Ovary (tissue), 9 donors: ENCODE results near the gene LCNL1. TPM values are rescaled to one million over a fixed set of nuclear protein-coding genes. Genes with fewer than 3 reads are reported as not detected.

Experiments
- DNase-seq, 5 donors: peaks; one replicate each; pipeline ENCODE4 v3.0.0-alpha.2; 2019 to 2020
- H3K27ac ChIP-seq, 2 donors: fragments of 200-600 bp; one replicate each; pipeline versions ENCODE4 v1.5.1 to v1.8.0; 2019 to 2022
- H3K27me3 ChIP-seq: fragments of 200-600 bp; one replicate; pipeline ENCODE4 v1.8.0; 2022
- H3K36me3 ChIP-seq: fragments of 200-600 bp; sonication (generic); one replicate; pipeline ENCODE4 v1.5.1; 2019
- H3K4me1 ChIP-seq: one replicate; pipeline ENCODE4 v1.8.1; 2013; ENCODE audit warnings: mild to moderate bottlenecking, moderate library complexity; ENCODE audit not compliant: insufficient read depth
- H3K4me3 ChIP-seq: fragments of 200-600 bp; sonication (generic); one replicate; pipeline ENCODE4 v1.5.1; 2017
- H3K9me3 ChIP-seq, 2 donors: fragments of 200-600 bp in 1 of 2; sonication (generic) in 1 of 2; one replicate each; pipeline versions ENCODE4 v1.5.1 to v1.8.1; 2013 to 2019; ENCODE audit warnings: mild to moderate bottlenecking in 1 of 2, moderate library complexity in 1 of 2
- EP300 ChIP-seq: sonication (generic); formaldehyde crosslinking; IDR thresholded peaks from one replicate; pipeline ENCODE4 v1.6.1; 2017; ENCODE audit warnings: antibody characterized with exemption
- POLR2A ChIP-seq: fragments of 450-650 bp; IDR thresholded peaks from one replicate; pipeline ENCODE4 v1.6.1; 2017; ENCODE audit warnings: antibody characterized with exemption, mild to moderate bottlenecking, moderate library complexity
- WGBS, 3 donors: extraction: QIAGEN DNeasy Blood & Tissue Kit in 1 of 3; methylation state at CpG; one replicate each; pipeline versions ENCODE4 v1.1.5 to v1.1.7; 2013 to 2017; 5-methylcytosine and 5-hydroxymethylcytosine counted together
- intact Hi-C, 4 donors: fragments of 100-400 bp; cut with DNase I; formaldehyde crosslinking; loops; one replicate each; pipeline versions ENCODE4 v1.11.0 to v1.15.1; 2022 to 2023
- polyA plus RNA-seq, 2 donors: library from polyadenylated mRNA; stranded (reverse); fragments of 200-250 nt in 1 of 2; fragments of 350-450 nt in 1 of 2; fragmentation: Illumina TruSeq in 1 of 2; extraction: RNeasy Lipid Tissue Mini Kit (QIAGEN cat#74804) in 1 of 2; gene quantifications; one replicate each; pipeline ENCODE4 v1.2.3, GENCODE V29; 2013 to 2014
- total RNA-seq, 7 donors: library from RNA; depleted of rRNA in 2 of 7; stranded (reverse); fragments of >200 nt in 2 of 7; fragmentation: NEBNext Ultra II Directional in 3 of 7; extraction: Animal tissue kit (Norgen Biotek cat#: 25700) in 3 of 7; gene quantifications; one replicate each; pipeline versions ENCODE4 v1.1.0 to v1.2.4, GENCODE V29; 2016 to 2023
- TF ChIP-seq, protein P1 (sequence below), 3 donors: fragments of 450-650 bp in 2 of 3; fragments of 200-600 bp in 1 of 3; IDR thresholded peaks; one replicate each; pipeline versions ENCODE4 v1.5.1 to v1.8.0; 2016 to 2022; ENCODE audit warnings: antibody characterized with exemption in 3 of 3, mild to moderate bottlenecking in 1 of 3
- donor health status: DM: no; HTN: no; CAD: no; lungs with moderate emphysema.
- donor health status: DM: no; HTN: no; CAD: no.
- donor health status: Bipolar disorder and iron deficiency.
- donor health status: DM: yes; HTN: yes; CAD: no.
- donor health status: DM: no; HTN: no; CAD: no.
- donor health status: DM: yes; HTN: yes; CAD: no.

LCNL1 gene
- total and polyA plus RNA-seq, 9 donors, result 0.17 to 1.6 (median 0.47) TPM; not detected in 1

DNA sequence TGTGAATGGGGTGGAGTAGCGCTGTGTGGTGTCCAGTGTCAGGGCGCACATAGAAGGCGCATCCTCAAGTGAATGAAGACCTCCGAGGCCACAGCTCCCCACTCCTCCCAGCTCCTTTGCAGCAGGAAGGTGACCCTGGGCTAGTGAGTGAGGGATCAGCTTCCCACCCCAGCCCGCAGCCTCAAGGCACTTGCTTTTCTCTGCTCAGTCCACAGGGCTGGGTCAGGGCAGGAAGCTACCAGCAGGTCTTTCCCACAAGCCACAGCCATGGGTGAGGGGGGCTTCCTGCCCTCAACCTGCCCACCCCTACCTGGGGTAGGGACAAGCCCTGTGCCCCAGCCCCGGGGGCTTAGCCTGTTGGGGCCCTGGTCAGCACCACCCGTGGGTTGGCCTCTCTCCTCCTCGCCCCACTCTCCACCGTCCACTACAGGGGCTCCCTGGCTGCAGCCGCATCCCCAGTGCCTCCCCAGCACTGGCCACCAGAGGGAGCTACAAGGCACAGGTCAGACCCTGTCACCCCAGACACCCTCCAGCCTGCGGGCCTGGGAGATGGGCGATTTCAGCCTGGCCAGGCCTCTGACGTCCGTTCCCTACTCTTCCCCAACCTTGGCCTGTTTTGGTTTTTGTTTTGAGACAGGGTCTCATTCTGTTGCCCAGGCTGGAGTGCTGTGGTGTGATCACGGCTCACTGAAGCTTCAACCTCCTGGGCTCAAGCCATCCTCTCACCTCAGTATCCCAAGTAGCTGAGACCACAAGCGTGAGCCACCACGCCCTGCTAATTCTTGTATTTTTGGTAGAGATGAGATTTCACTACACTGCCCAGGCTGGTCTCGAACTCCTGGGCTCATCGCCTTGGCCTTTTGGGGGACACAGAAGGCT is 46.5 kb downstream of the LCNL1 start:
- DNase-seq, result peak; percentile 53 to 80 (median 74)

DNA sequence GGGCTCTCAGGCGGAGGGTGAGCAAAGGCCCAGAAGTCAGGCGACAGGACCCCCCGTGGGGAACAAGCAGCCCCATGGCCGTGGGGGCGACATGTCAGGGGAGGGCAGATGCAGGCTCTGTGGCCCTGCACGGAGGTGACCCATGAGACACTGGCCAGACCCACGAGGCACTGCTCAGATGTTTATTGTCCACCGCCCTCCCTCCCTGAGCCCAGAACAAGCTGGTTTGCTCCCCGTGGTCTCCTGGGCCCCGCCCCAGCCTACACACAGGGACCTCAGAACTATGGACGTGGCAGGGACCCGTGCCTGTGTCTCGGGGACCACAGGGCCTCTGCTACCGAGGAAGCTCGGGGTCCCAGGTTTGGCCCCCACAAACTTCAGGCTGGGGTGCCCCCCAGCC is 47.2 kb downstream of the LCNL1 start:
- Histone ChIP-seq H3K4me3 (no peak overlapping the region), H3K4me1 (peaks cover 3% of the 10 kb centered on the region), H3K27ac (no peak overlapping the region), H3K27me3 (no peaks in the 10 kb centered on the region), H3K9me3 (no peaks in the 10 kb centered on the region), H3K36me3 (no peaks in the 10 kb centered on the region)
- TF ChIP-seq POLR2A (no peak), EP300 (no peak)
- TF ChIP-seq, protein P1, sequence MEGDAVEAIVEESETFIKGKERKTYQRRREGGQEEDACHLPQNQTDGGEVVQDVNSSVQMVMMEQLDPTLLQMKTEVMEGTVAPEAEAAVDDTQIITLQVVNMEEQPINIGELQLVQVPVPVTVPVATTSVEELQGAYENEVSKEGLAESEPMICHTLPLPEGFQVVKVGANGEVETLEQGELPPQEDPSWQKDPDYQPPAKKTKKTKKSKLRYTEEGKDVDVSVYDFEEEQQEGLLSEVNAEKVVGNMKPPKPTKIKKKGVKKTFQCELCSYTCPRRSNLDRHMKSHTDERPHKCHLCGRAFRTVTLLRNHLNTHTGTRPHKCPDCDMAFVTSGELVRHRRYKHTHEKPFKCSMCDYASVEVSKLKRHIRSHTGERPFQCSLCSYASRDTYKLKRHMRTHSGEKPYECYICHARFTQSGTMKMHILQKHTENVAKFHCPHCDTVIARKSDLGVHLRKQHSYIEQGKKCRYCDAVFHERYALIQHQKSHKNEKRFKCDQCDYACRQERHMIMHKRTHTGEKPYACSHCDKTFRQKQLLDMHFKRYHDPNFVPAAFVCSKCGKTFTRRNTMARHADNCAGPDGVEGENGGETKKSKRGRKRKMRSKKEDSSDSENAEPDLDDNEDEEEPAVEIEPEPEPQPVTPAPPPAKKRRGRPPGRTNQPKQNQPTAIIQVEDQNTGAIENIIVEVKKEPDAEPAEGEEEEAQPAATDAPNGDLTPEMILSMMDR (IDR thresholded peaks at IDR 0.05), result no peak
- DNase-seq, result no peak
- intact Hi-C loops, result loop anchor here in 2 of 4 donors (5.0 kb wide), 3 partner anchors 78 to 243 kb away; partner anchors contain the start of genes LCN12 (in 1 of the 2) and PHPT1 (in 1 of the 2)
- WGBS, 3 donors, result 75 to 86% (median 80%) methylated on average over 15 of the region's 15 CpGs

More for the DNA sequence above, 46.5 kb downstream of the LCNL1 start:
- no peak overlapping the region for H3K27ac ChIP-seq
- no peaks in the 10 kb centered on the region for H3K27me3 ChIP-seq
- H3K9me3 ChIP-seq, result no peaks in the 10 kb centered on the region
- peaks cover 3% of the 10 kb centered on the region for H3K4me1 ChIP-seq
- intact Hi-C loops, result loop anchor here in 1 of 4 donors (5.0 kb wide), 1 partner anchor 38 kb away; no protein-coding TSS in a partner anchor
- WGBS, 3 donors, result 29 to 35% (median 34%) methylated on average over 18 to 19 of the region's 19 CpGs
- no peaks in the 10 kb centered on the region for H3K36me3 ChIP-seq
- TF ChIP-seq POLR2A, result no peak
- TF ChIP-seq, protein P1 (IDR thresholded peaks at IDR 0.05), result peak; percentile 63 to 70 (median 63)
- H3K4me3 ChIP-seq, result peak overlapping the region; percentile 53

DNA sequence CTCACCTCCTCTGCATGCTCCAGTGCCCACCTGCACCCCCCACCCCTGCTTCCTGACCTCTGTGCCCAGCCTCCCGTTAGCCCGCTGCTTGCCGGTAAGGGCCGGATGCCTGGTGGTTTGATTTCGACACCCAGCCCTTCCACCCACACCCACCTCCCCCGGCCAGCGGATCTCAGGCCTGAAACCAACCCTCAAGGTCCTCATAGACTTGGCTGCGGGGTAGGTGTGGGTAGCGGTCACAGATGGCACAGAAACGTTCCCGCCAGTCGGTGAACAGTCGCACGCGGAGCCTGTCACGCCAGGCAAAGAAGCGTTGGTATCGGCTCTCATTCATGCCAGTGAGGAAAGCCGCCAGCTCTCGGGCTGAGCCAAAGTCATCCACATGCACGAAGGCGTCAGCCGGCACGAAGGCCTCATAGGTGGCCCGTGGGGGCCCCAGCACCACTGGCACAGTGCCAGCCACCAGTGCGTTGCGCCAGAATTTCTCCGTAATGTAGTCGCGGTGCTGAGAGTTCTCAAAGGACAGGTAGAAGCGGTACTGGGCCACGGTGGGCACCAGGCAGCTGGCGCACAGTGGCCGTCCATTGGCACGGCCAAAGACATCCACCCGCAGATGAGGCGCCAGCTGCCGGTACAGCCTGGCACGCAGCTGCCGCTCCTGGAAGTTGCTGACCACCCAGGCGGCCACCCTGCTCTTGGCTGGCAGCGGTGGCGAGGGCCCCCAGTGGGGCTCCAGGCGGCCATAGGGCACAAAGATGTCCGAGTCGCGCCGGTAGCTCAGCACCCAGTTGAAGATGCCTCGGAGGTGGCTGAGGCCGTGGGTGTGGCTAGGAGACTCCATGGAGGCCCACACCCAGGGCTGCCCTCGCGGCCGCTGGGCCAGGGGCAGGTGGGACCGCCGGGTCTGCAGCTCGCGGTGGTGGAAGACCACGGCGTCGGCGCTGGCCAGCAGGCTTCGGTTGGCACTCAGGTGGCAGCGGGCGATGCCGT is 48.0 kb downstream of the LCNL1 start:
- Histone ChIP-seq H3K27ac (no peak overlapping the region), H3K4me3 (no peak overlapping the region), H3K9me3 (no peaks in the 10 kb centered on the region), H3K4me1 (peaks cover 4% of the 10 kb centered on the region), H3K36me3 (no peaks in the 10 kb centered on the region), H3K27me3 (no peaks in the 10 kb centered on the region)
- TF ChIP-seq EP300, result no peak
- no peak for TF ChIP-seq POLR2A
- TF ChIP-seq, protein P1 (IDR thresholded peaks at IDR 0.05), result no peak
- DNase-seq, result no peak
- 84 to 86% (median 86%) methylated on average over 51 to 65 of the region's 65 CpGs for WGBS, 3 donors
- intact Hi-C loops, result loop anchor here in 2 of 4 donors (5.0 kb wide), 3 partner anchors 79 to 244 kb away; partner anchors contain the start of genes LCN12 (in 1 of the 2) and PHPT1 (in 1 of the 2)
